Midbrain (tissue), 1 donor: Measurements from ENCODE around the gene TRIM10.

Experiments
- DNase-seq: peaks from one replicate; lab custom pipeline; 2025; lab: John Stamatoyannopoulos, UW

Gene TRIM10

GRCh38 chr6:30160785-30161531 lies at the start of gene TRIM10:
Gene TRIM10, minus strand, starts transcription at chr6:30161211. Its CDS starts 353 bp downstream, at chr6:30160858.
- DNase-seq, result no peak

GRCh38 chr6:30207619-30208295 lies 46.7 kb upstream of the TRIM10 start:
- no peak for DNase-seq

GRCh38 chr6:30206799-30207618 lies 46.0 kb upstream of the TRIM10 start:
- DNase-seq, result no peak

GRCh38 chr6:30206152-30206551 lies 45.1 kb upstream of the TRIM10 start:
- DNase-seq, result no peak

- DNase-seq, result no peak
Measured at GRCh38 chr6:30204116-30204515, 43.1 kb upstream of the TRIM10 start.

GRCh38 chr6:30202366-30202765 lies 41.4 kb upstream of the TRIM10 start:
- no peak for DNase-seq

GRCh38 chr6:30200551-30201281 lies 39.7 kb upstream of the TRIM10 start:
- DNase-seq, result no peak

- no peak for DNase-seq
Measured at GRCh38 chr6:30198166-30199084, 37.4 kb upstream of the TRIM10 start.

- no peak for DNase-seq
Measured at GRCh38 chr6:30196376-30196775, 35.4 kb upstream of the TRIM10 start.

GRCh38 chr6:30195951-30196350 lies 34.9 kb upstream of the TRIM10 start:
- DNase-seq, result no peak

GRCh38 chr6:30194797-30195690 lies 34.0 kb upstream of the TRIM10 start:
- no peak for DNase-seq

- DNase-seq, result no peak
Measured at GRCh38 chr6:30192076-30192475, 31.1 kb upstream of the TRIM10 start.

GRCh38 chr6:30188541-30188940 lies 27.5 kb upstream of the TRIM10 start:
- DNase-seq, result no peak

- DNase-seq, result no peak
Measured at GRCh38 chr6:30185846-30186484, 25.0 kb upstream of the TRIM10 start.

GRCh38 chr6:30184417-30185031 lies 23.5 kb upstream of the TRIM10 start:
- DNase-seq, result no peak

GRCh38 chr6:30180145-30180544 lies 19.1 kb upstream of the TRIM10 start:
- no peak for DNase-seq

GRCh38 chr6:30178837-30179236 lies 17.8 kb upstream of the TRIM10 start:
- no peak for DNase-seq

- DNase-seq, result no peak
Measured at GRCh38 chr6:30175765-30176164, 14.8 kb upstream of the TRIM10 start.

GRCh38 chr6:30172681-30173080 lies 11.7 kb upstream of the TRIM10 start:
- no peak for DNase-seq
